A549 (cell line): ENCODE measurements around the gene TRA2B. TPM values are rescaled to one million over a fixed set of nuclear protein-coding genes. Genes with fewer than 3 reads are reported as not detected.

ENCODE experiments used
- ATAC-seq, 2 experiments: fragments of 200-7000 bp in 1 of 2; fragments of >200 bp in 1 of 2; cut with Nextera tagmentation in 1 of 2; cut with Tn5 transposase in 1 of 2; 3 replicates each; pipeline versions ENCODE4 v1.8.0 to v1.9.1; 2018 to 2020; ENCODE audit warnings: mild to moderate bottlenecking in 1 of 2, moderate library complexity in 1 of 2
- CTCF ChIA-PET: fragments of 300-600 bp; sonication (Branson Sonifier 250); formaldehyde crosslinking; extraction: SDS; loops from one replicate; lab custom pipeline; 2021; ENCODE audit warnings: antibody characterized with exemption, inconsistent platforms; lab: Yijun Ruan, JAX
- POLR2A ChIA-PET: fragments of 350-600 bp; formaldehyde crosslinking; extraction: SDS; loops from one replicate; lab custom pipeline; 2021; ENCODE audit warnings: antibody characterized with exemption, inconsistent platforms; lab: Yijun Ruan, JAX
- DNase-seq, 2 experiments: peaks; one replicate each; pipeline versions ENCODE4 v3.0.0 to v3.0.0-alpha.2; 2011 to 2016; ENCODE audit warnings: low read depth in 1 of 2, low spot score in 1 of 2
- FAIRE-seq: peaks from 2 replicates; lab custom pipeline; 2011; peaks lifted over from hg19 to GRCh38; lab: Jason Lieb, UNC
- H3K27ac ChIP-seq, 2 experiments: fragments of >200 bp; sonication (Bioruptor Twin); formaldehyde crosslinking; 3 replicates each; pipeline ENCODE4 v1.5.1; 2016 to 2017
- H3K4me1 ChIP-seq: fragments of >200 bp; sonication (Bioruptor Twin); formaldehyde crosslinking; 3 replicates; pipeline ENCODE4 v1.6.1; 2016
- H3K4me2 ChIP-seq: fragments of >200 bp; sonication (Bioruptor Twin); formaldehyde crosslinking; 3 replicates; pipeline ENCODE4 v1.6.1; 2016
- H3K4me3 ChIP-seq: fragments of >200 bp; sonication (Bioruptor Twin); formaldehyde crosslinking; 3 replicates; pipeline ENCODE4 v1.5.1; 2016
- H3K9me3 ChIP-seq: fragments of >200 bp; sonication (Bioruptor Twin); formaldehyde crosslinking; 3 replicates; pipeline ENCODE4 v1.6.1; 2016
- BHLHE40 ChIP-seq: IDR thresholded peaks from 2 replicates; pipeline ENCODE4 v1.6.1; 2012; ENCODE audit warnings: low read depth, low read length, inconsistent platforms
- CBX2 ChIP-seq: fragments of 200-600 bp; sonication (generic); IDR thresholded peaks from 2 replicates; pipeline ENCODE4 v1.6.1; 2016; ENCODE audit warnings: low read depth, mild to moderate bottlenecking, borderline replicate concordance
- CHD2 ChIP-seq: fragments of 150-350 bp; IDR thresholded peaks from 2 replicates; pipeline ENCODE4 v1.6.1; 2014; ENCODE audit warnings: low read length; ENCODE audit not compliant: partially characterized antibody
- EHF ChIP-seq: fragments of 250-450 bp; sonication (Bioruptor Pico); IDR thresholded peaks from 2 replicates; pipeline ENCODE4 v1.5.0; 2020; ENCODE audit warnings: mild to moderate bottlenecking
- EHMT2 ChIP-seq: fragments of 200-600 bp; sonication (generic); IDR thresholded peaks from 2 replicates; pipeline ENCODE4 v1.6.1; 2016; ENCODE audit warnings: antibody characterized with exemption, low read depth, mild to moderate bottlenecking, moderate library complexity
- EP300 ChIP-seq, 2 experiments: fragments of >200 bp; sonication (Bioruptor Twin); formaldehyde crosslinking; IDR thresholded peaks; 2 replicates in 1 of 2; 3 replicates in 1 of 2; pipeline ENCODE4 v1.6.1; 2016 to 2017
- GATA3 ChIP-seq: IDR thresholded peaks from 2 replicates; pipeline ENCODE4 v1.6.1; 2012; ENCODE audit warnings: borderline replicate concordance
- HDAC2 ChIP-seq: fragments of 200-600 bp; sonication (generic); IDR thresholded peaks from 2 replicates; pipeline ENCODE4 v1.6.1; 2016
- HOXB5 ChIP-seq: fragments of 250-450 bp; sonication (Bioruptor Pico); IDR thresholded peaks from 2 replicates; pipeline ENCODE4 v1.5.0; 2020; ENCODE audit warnings: mild to moderate bottlenecking, moderate library complexity
- KDM1A ChIP-seq: fragments of 200-600 bp; sonication (generic); IDR thresholded peaks from 2 replicates; pipeline ENCODE4 v1.6.1; 2016; ENCODE audit warnings: low read depth, mild to moderate bottlenecking
- MAFK ChIP-seq: fragments of 450-650 bp; IDR thresholded peaks from 2 replicates; pipeline ENCODE4 v1.6.1; 2014; ENCODE audit not compliant: partially characterized antibody
- MAZ ChIP-seq: fragments of 150-350 bp; IDR thresholded peaks from 2 replicates; pipeline ENCODE4 v1.6.1; 2014; ENCODE audit warnings: antibody characterized with exemption, low read depth, low read length, borderline replicate concordance
- MYC ChIP-seq: IDR thresholded peaks from 2 replicates; pipeline ENCODE4 v1.6.1; 2012; ENCODE audit warnings: mild to moderate bottlenecking, inconsistent platforms, low read length, improper control_type of control experiment, borderline replicate concordance
- NFE2L2 ChIP-seq: fragments of 150-350 bp; conservative IDR thresholded peaks from 2 replicates; pipeline ENCODE4 v1.6.1; 2014; ENCODE audit warnings: low read length
- NPAS2 ChIP-seq: fragments of 250-450 bp; sonication (Bioruptor Pico); IDR thresholded peaks from 2 replicates; pipeline ENCODE4 v1.8.0; 2022; ENCODE audit warnings: mild to moderate bottlenecking, moderate library complexity, borderline replicate concordance
- RNF2 ChIP-seq: fragments of 200-600 bp; sonication (generic); IDR thresholded peaks from 2 replicates; pipeline ENCODE4 v1.6.1; 2016; ENCODE audit warnings: low read depth, mild to moderate bottlenecking, antibody characterized with exemption, moderate library complexity, borderline replicate concordance
- SMC3 ChIP-seq: fragments of >200 bp; sonication (Bioruptor Twin); formaldehyde crosslinking; IDR thresholded peaks from 3 replicates; pipeline ENCODE4 v1.6.1; 2018; ENCODE audit warnings: inconsistent platforms
- TFCP2L1 ChIP-seq: fragments of 250-450 bp; sonication (Bioruptor Pico); IDR thresholded peaks from 2 replicates; pipeline ENCODE4 v1.5.0; 2021; ENCODE audit warnings: mild to moderate bottlenecking
- ZC3H11A ChIP-seq: fragments of 450-650 bp; IDR thresholded peaks from 2 replicates; pipeline ENCODE4 v1.6.1; 2014; ENCODE audit warnings: antibody characterized with exemption, mild to moderate bottlenecking
- ZFP36 ChIP-seq: fragments of 450-650 bp; IDR thresholded peaks from 2 replicates; pipeline ENCODE4 v1.6.1; 2014; ENCODE audit warnings: borderline replicate concordance; ENCODE audit not compliant: partially characterized antibody
- ZNF302 ChIP-seq: fragments of 250-450 bp; sonication (Bioruptor Pico); IDR thresholded peaks from 2 replicates; pipeline ENCODE4 v1.9.0; 2021; ENCODE audit warnings: inconsistent platforms, mild to moderate bottlenecking, moderate library complexity
- WGBS: methylation state at CpG from one replicate; pipeline ENCODE4 v1.1.6; 2017; ENCODE audit errors: missing lambda C conversion rate; 5-methylcytosine and 5-hydroxymethylcytosine counted together
- polyA plus RNA-seq, 4 experiments: library from polyadenylated mRNA; depleted of rRNA in 3 of 4; stranded (reverse); fragments of >200 nt; fragmentation: RNase III in 1 of 4; extraction: RNeasy Plus Mini Kit Qiagen cat#74134 plus additional on column Dnase treatment in 1 of 4; gene quantifications; 2 replicates in 3 of 4; 3 replicates in 1 of 4; pipeline ENCODE4 v1.2.3, GENCODE V29; 2011 to 2017
- TF ChIP-seq, protein P1 (sequence below): fragments of 250-450 bp; sonication (Bioruptor Pico); IDR thresholded peaks from 2 replicates; pipeline ENCODE4 v1.5.0; 2021; ENCODE audit warnings: mild to moderate bottlenecking, moderate library complexity, borderline replicate concordance
- TF ChIP-seq, protein P2 (sequence below): IDR thresholded peaks from 2 replicates; pipeline ENCODE4 v1.6.1; 2012; ENCODE audit warnings: low read depth, borderline replicate concordance
- TF ChIP-seq, protein P3 (sequence below): fragments of >200 bp; sonication (Bioruptor Twin); formaldehyde crosslinking; IDR thresholded peaks from 3 replicates; pipeline ENCODE4 v1.6.1; 2016
- TF ChIP-seq, protein P4 (sequence below): fragments of 200-600 bp; sonication (generic); IDR thresholded peaks from 2 replicates; pipeline ENCODE4 v1.6.1; 2016; ENCODE audit warnings: antibody characterized with exemption, mild to moderate bottlenecking, moderate library complexity

The TRA2B gene
- polyA plus RNA-seq, 2 of the 4 experiments (the other 2 are of a cell fraction) = 193 to 273 TPM

DNA sequence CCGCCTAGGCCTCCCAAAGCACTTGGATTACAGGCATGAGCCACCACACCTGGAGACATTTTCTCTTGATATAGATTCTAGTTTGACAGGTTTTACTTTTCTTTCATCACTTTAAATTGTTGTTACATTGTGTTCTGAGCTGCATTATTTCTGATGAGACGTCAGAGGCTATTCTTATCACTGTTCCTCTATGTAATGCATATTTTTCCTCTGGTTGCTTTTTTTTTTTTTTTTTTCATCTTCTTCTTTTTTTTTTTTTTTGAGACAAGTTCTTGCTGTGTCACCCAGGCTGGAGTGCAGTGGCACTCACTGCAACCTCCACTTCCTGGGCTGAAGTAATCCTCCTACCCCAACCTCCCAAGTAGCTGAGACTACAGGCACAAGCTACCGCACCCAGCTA is 41.2 kb downstream of the TRA2B start:
- 91% methylated on average over 3 of the region's 3 CpGs for WGBS
- Histone ChIP-seq H3K4me1 (peaks cover 9% of the 10 kb centered on the region; the same call in 2 of the 3 replicates), H3K4me3 (no peak overlapping the region), H3K4me2 (no peak overlapping the region), H3K27ac (no peak overlapping the region), H3K9me3 (no peaks in the 10 kb centered on the region)
- TF ChIP-seq ZFP36 = no peak
- no peak for TF ChIP-seq BHLHE40
- no peak for TF ChIP-seq EP300 (IDR thresholded peaks at IDR 0.05)
- TF ChIP-seq NPAS2 = no peak
- TF ChIP-seq CBX2 = no peak
- TF ChIP-seq EHF = no peak
- TF ChIP-seq, protein P1, sequence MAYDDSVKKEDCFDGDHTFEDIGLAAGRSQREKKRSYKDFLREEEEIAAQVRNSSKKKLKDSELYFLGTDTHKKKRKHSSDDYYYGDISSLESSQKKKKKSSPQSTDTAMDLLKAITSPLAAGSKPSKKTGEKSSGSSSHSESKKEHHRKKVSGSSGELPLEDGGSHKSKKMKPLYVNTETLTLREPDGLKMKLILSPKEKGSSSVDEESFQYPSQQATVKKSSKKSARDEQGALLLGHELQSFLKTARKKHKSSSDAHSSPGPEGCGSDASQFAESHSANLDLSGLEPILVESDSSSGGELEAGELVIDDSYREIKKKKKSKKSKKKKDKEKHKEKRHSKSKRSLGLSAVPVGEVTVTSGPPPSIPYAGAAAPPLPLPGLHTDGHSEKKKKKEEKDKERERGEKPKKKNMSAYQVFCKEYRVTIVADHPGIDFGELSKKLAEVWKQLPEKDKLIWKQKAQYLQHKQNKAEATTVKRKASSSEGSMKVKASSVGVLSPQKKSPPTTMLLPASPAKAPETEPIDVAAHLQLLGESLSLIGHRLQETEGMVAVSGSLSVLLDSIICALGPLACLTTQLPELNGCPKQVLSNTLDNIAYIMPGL (CRISPR knock-in tag) = no peak
- ChIA-PET POLR2A (no interaction called here), CTCF (interaction anchor here (0.8 to 2.6 kb wide), 2 partner anchors 11 to 12 kb away, joined by 3 to 6 read pairs; no protein-coding TSS in a partner anchor)
- DNase-seq = no peak
- no peak for FAIRE-seq
- ATAC-seq = no peak

DNA sequence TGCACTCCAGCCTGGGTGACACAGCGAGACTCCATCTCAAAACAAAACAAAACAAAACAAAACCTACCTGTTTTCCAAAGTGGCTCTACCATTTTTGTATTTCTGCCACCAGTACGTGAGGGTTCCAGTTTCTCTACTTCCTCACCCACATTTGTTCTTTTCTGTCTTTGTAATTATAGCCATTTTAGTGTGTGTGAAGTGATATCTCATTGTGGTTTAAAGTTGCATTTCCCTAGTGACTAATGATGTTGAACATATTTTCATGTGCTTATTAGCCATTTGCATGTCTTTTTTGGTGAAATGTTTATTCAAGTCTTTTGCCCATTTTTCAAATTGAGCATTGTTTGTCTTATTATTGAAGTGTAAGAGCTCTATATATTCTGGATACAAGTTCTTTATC is 50.7 kb downstream of the TRA2B start:
- CTCF ChIA-PET = no interaction called here
- 85% methylated on average over 2 of the region's 2 CpGs for WGBS
- no peaks in the 10 kb centered on the region for H3K9me3 ChIP-seq
- H3K4me2 ChIP-seq = no peak overlapping the region
- ATAC-seq = no peak
- TF ChIP-seq RNF2 (no peak), KDM1A (no peak), HOXB5 (CRISPR knock-in tag) (no peak), MAFK (no peak), TFCP2L1 (CRISPR knock-in tag) (no peak), HDAC2 (no peak), GATA3 (no peak), EHMT2 (no peak), SMC3 (no peak), MYC (no peak), NFE2L2 (no peak), CHD2 (no peak)
- TF ChIP-seq, protein P2, sequence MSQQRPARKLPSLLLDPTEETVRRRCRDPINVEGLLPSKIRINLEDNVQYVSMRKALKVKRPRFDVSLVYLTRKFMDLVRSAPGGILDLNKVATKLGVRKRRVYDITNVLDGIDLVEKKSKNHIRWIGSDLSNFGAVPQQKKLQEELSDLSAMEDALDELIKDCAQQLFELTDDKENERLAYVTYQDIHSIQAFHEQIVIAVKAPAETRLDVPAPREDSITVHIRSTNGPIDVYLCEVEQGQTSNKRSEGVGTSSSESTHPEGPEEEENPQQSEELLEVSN = no peak
- TF ChIP-seq, protein P3, sequence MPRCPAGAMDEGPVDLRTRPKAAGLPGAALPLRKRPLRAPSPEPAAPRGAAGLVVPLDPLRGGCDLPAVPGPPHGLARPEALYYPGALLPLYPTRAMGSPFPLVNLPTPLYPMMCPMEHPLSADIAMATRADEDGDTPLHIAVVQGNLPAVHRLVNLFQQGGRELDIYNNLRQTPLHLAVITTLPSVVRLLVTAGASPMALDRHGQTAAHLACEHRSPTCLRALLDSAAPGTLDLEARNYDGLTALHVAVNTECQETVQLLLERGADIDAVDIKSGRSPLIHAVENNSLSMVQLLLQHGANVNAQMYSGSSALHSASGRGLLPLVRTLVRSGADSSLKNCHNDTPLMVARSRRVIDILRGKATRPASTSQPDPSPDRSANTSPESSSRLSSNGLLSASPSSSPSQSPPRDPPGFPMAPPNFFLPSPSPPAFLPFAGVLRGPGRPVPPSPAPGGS = no peak
- TF ChIP-seq, all 56 proteins: peak for 0
- DNase-seq (no peak), FAIRE-seq (no peak)
- H3K27ac ChIP-seq = no peak overlapping the region
- POLR2A ChIA-PET = no interaction called here
- no peak overlapping the region for H3K4me3 ChIP-seq
- no peaks in the 10 kb centered on the region for H3K4me1 ChIP-seq

DNA sequence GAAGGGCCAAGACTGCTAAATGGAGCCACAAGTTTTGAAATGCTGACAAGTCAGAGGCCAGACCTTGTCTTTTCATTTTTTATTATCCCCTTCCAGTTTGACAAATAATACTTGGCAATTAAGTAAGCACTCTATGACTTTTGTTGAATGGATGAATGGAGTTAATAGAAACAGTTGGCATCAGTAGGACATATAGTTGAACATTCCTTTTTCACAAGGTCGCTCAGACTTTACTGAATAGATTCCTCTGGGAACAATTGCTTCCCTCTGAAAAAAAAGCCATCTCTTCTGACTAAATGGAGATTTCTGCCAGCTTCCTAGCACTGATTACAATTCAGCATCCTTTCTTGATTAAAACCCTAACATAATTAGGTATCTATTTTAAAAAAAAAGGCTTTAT is 53.2 kb downstream of the TRA2B start:
- 67% methylated on average over 1 of the region's 1 CpG for WGBS
- no peaks in the 10 kb centered on the region for H3K4me1 ChIP-seq
- FAIRE-seq (no peak), DNase-seq (no peak), ATAC-seq (no peak)
- ChIA-PET POLR2A (no interaction called here), CTCF (interaction anchor here (0.8 kb wide), 1 partner anchor 12 kb away, joined by 3 read pairs; no protein-coding TSS in a partner anchor)
- H3K27ac ChIP-seq = no peak overlapping the region
- TF ChIP-seq EP300 (IDR thresholded peaks at IDR 0.05) = no peak
- TF ChIP-seq ZC3H11A = no peak
- no peak for TF ChIP-seq MAZ
- TF ChIP-seq, protein P4, sequence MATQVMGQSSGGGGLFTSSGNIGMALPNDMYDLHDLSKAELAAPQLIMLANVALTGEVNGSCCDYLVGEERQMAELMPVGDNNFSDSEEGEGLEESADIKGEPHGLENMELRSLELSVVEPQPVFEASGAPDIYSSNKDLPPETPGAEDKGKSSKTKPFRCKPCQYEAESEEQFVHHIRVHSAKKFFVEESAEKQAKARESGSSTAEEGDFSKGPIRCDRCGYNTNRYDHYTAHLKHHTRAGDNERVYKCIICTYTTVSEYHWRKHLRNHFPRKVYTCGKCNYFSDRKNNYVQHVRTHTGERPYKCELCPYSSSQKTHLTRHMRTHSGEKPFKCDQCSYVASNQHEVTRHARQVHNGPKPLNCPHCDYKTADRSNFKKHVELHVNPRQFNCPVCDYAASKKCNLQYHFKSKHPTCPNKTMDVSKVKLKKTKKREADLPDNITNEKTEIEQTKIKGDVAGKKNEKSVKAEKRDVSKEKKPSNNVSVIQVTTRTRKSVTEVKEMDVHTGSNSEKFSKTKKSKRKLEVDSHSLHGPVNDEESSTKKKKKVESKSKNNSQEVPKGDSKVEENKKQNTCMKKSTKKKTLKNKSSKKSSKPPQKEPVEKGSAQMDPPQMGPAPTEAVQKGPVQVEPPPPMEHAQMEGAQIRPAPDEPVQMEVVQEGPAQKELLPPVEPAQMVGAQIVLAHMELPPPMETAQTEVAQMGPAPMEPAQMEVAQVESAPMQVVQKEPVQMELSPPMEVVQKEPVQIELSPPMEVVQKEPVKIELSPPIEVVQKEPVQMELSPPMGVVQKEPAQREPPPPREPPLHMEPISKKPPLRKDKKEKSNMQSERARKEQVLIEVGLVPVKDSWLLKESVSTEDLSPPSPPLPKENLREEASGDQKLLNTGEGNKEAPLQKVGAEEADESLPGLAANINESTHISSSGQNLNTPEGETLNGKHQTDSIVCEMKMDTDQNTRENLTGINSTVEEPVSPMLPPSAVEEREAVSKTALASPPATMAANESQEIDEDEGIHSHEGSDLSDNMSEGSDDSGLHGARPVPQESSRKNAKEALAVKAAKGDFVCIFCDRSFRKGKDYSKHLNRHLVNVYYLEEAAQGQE = no peak
- no peak for TF ChIP-seq BHLHE40
- no peak for TF ChIP-seq ZNF302
- no peaks in the 10 kb centered on the region for H3K9me3 ChIP-seq
- H3K4me3 ChIP-seq = no peak overlapping the region
- no peak overlapping the region for H3K4me2 ChIP-seq
